A673 (cell line): ENCODE measurements around the gene PPP4R2. TPM values are rescaled to one million over a fixed set of nuclear protein-coding genes. Genes with fewer than 3 reads are reported as not detected.

Experiments used
- Bru-seq: library from RNA; stranded (reverse); fragments of 400-500 nt; gene quantifications from one replicate; lab custom pipeline; 2021; lab: Mats Ljungman, UMichigan
- BruChase-seq, 2 experiments: library from RNA; stranded (reverse); fragments of 400-500 nt; gene quantifications; one replicate each; lab custom pipeline; 2021; lab: Mats Ljungman, UMichigan
- BruUV-seq: library from RNA; stranded (reverse); fragments of 400-500 nt; replicated peaks from 2 replicates; lab custom pipeline; 2021; lab: Mats Ljungman, UMichigan
- CTCF ChIA-PET: fragments of 300-600 bp; sonication (Branson Sonifier 250); formaldehyde crosslinking; loops from one replicate; lab custom pipeline; 2022; ENCODE audit warnings: antibody characterized with exemption; lab: Charles Lee
- POLR2A ChIA-PET: fragments of 300-600 bp; sonication (Branson Sonifier 250); formaldehyde crosslinking; loops from one replicate; lab custom pipeline; 2022; ENCODE audit warnings: antibody characterized with exemption; ENCODE audit not compliant: low non-redundant PET; lab: Charles Lee
- DNase-seq: peaks from one replicate; pipeline ENCODE4 v3.0.0-alpha.2; 2015; ENCODE audit warnings: low spot score
- H3K27ac ChIP-seq: fragments of 200-600 bp; sonication (generic); 2 replicates; pipeline ENCODE4 v1.5.1; 2016; ENCODE audit warnings: mixed run types, low read depth, mild to moderate bottlenecking, mixed read lengths, antibody characterized with exemption, low read length; ENCODE audit not compliant: poor library complexity, severe bottlenecking
- H3K27me3 ChIP-seq: fragments of 200-600 bp; sonication (generic); replicated peaks from 2 replicates; pipeline ENCODE4 v1.6.1; 2017; ENCODE audit warnings: mixed run types, low read depth, mild to moderate bottlenecking, mixed read lengths, antibody characterized with exemption, low read length; ENCODE audit not compliant: insufficient read depth, poor library complexity
- H3K36me3 ChIP-seq: fragments of 200-600 bp; sonication (generic); 2 replicates; pipeline ENCODE4 v1.6.1; 2016; ENCODE audit warnings: mixed run types, mild to moderate bottlenecking, mixed read lengths, antibody characterized with exemption, low read length; ENCODE audit not compliant: insufficient read depth, poor library complexity, severe bottlenecking
- H3K4me1 ChIP-seq: fragments of 200-600 bp; sonication (generic); 2 replicates; pipeline ENCODE4 v1.6.1; 2017; ENCODE audit warnings: mixed run types, mild to moderate bottlenecking, mixed read lengths, antibody characterized with exemption, low read length; ENCODE audit not compliant: insufficient read depth, poor library complexity, severe bottlenecking
- H3K4me3 ChIP-seq: fragments of 200-600 bp; sonication (generic); 2 replicates; pipeline ENCODE4 v1.5.1; 2016; ENCODE audit warnings: low read depth, mixed run types, mild to moderate bottlenecking, mixed read lengths, low read length; ENCODE audit not compliant: poor library complexity, severe bottlenecking
- H3K9me3 ChIP-seq: fragments of 200-600 bp; sonication (generic); 2 replicates; pipeline ENCODE4 v1.6.1; 2016; ENCODE audit warnings: mixed run types, low read depth, mild to moderate bottlenecking, mixed read lengths, antibody characterized with exemption, low read length; ENCODE audit not compliant: poor library complexity, severe bottlenecking
- CTCF ChIP-seq: fragments of 300-800, 200-600 bp; sonication (generic); conservative IDR thresholded peaks from 2 replicates; pipeline ENCODE4 v1.5.1; 2017; ENCODE audit warnings: low read depth, mild to moderate bottlenecking, antibody characterized with exemption, low read length, moderate library complexity, mixed read lengths
- EZH2 ChIP-seq: fragments of 200-600 bp; sonication (generic); IDR thresholded peaks from 2 replicates; pipeline ENCODE4 v1.6.1; 2017; ENCODE audit warnings: borderline replicate concordance, low read depth, mild to moderate bottlenecking, mixed read lengths, antibody characterized with exemption, low read length; ENCODE audit not compliant: poor library complexity, severe bottlenecking
- intact Hi-C: fragments of 100-400 bp; cut with micrococcal nuclease; formaldehyde crosslinking; loops from one replicate; pipeline ENCODE4 v1.10.0; 2022; ENCODE audit not compliant: unreplicated experiment
- long read RNA-seq: library from polyadenylated mRNA; stranded (forward); transcript quantifications from one replicate; pipeline ENCODE4 v2.0.0, GENCODE V29; 2022
- total RNA-seq: library from RNA; stranded (reverse); gene quantifications from 2 replicates; pipeline ENCODE4 v1.2.3, GENCODE V29; 2021

The PPP4R2 gene, protein sequence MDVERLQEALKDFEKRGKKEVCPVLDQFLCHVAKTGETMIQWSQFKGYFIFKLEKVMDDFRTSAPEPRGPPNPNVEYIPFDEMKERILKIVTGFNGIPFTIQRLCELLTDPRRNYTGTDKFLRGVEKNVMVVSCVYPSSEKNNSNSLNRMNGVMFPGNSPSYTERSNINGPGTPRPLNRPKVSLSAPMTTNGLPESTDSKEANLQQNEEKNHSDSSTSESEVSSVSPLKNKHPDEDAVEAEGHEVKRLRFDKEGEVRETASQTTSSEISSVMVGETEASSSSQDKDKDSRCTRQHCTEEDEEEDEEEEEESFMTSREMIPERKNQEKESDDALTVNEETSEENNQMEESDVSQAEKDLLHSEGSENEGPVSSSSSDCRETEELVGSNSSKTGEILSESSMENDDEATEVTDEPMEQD
- total RNA-seq (41.4 and 51.0 TPM in 2 replicates), Bru-seq, nascent RNA (percentile 89 among the genes with signal in this experiment), BruChase-seq, experiment 1, labeled RNA remaining after a 2-hour chase (percentile 88 among the genes with signal in this experiment), BruChase-seq, experiment 2, labeled RNA remaining after a 6-hour chase (percentile 82 among the genes with signal in this experiment)
- long read RNA-seq, full-length matches to known transcripts: 61 of 76 reads
- long read RNA-seq, partial matches to known transcripts: 8 of 76 reads
- long read RNA-seq, other reads (novel, unspliced or antisense): 7 of 76 reads

DNA sequence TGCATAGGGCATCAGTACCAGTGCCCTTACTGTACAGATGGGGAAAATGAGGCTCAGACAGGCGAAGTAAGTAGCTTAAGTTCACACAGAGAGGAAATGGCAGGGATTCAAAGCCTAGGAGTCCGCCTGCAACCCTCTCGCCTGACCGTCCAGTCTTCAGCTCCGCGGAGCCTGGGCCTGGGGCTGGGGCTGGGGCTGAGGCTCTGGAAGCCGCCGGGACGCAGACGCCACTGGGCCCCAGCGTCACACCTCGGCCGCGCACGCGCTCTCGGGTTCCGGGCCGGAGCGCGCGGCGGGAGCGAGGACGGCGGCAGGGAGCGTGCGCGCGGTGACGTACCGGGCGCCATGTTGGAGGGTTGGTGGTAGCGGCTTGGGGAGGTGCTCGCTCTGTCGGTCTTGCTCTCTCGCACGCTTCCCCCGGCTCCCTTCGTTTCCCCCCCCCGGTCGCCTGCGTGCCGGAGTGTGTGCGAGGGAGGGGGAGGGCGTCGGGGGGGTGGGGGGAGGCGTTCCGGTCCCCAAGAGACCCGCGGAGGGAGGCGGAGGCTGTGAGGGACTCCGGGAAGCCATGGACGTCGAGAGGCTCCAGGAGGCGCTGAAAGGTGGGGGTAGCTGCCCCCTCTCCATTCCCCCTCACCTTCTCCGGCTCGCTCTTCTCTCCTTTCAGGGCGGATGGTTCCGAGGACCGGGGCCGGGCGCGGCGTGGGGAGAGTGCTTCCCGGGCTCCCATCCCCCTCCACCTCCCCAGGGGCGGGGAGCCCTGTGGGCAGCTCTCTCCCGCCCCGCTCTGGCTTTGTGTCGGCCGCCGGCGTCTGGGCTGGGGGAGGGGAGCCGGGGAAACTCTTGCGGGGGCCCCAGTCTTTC lies at the start of gene PPP4R2:
Gene PPP4R2 (plus strand): TSS at position 339 of the 861 bp plus-strand sequence. CDS start 227 bp downstream, at position 566.
- no peaks in the 10 kb centered on the region for H3K27me3 ChIP-seq
- ChIA-PET CTCF (interaction anchor here (0.5 to 0.7 kb wide), 2 partner anchors 18 to 48 kb away, joined by 4 read pairs; no protein-coding TSS in a partner anchor), POLR2A (no interaction called here)
- H3K36me3 ChIP-seq: peaks cover 18% of the 10 kb centered on the region
- peaks cover 17% of the 10 kb centered on the region for H3K4me1 ChIP-seq
- peak; percentile 86 for DNase-seq
- intact Hi-C loops: loop anchor here (5.0 kb wide), 1 partner anchor 51 kb away; no protein-coding TSS in a partner anchor
- peak within 1 kb of the TSS; percentile 83 for H3K27ac ChIP-seq
- TF ChIP-seq EZH2 (no peak), CTCF (no peak)
- no TSS peak for BruUV-seq
- H3K9me3 ChIP-seq: no peaks in the 10 kb centered on the region
- peak within 1 kb of the TSS; percentile 76 for H3K4me3 ChIP-seq

DNA sequence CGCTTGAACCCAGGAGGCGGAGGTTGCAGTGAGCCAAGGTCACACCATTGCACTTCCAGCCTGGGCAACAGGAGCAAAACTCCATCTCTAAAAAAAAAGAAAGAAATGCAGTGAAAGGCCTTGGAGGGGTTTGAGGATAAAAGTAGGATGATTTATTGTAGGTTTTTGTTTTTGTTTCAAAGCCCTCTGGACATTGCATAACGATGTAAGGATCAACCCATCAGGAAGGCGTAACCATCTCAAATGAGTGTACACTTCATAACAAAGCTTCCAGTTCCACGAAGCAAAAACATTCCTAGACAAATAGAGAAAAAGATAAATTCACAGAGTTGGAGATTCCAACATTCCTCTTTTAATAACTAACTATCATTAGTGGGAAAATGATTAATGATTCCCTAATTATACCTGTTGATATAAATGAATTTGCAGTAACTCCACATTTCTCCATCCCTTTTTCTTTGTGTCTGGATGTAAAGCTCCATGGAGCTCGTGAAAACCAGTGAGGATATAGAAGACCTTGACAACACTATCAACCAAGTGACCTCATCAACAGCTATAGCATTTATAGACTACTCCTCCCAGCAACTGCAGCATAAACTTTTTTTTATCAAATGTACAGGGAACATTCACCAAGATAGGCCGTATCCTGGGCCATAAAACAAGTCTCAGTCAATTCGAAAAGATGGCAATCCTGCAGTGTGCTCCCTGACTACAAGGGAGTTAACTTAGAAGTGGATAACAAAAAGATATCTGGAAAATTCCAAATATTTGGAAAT lies 48.7 kb upstream of the PPP4R2 start:
- Histone ChIP-seq H3K27me3 (no peaks in the 10 kb centered on the region), H3K27ac (no peak overlapping the region), H3K4me3 (no peak overlapping the region), H3K9me3 (no peaks in the 10 kb centered on the region), H3K4me1 (no peaks in the 10 kb centered on the region), H3K36me3 (no peaks in the 10 kb centered on the region)
- BruUV-seq: no TSS peak
- no peak for DNase-seq
- TF ChIP-seq EZH2: no peak
- intact Hi-C loops: no loop called here
- POLR2A ChIA-PET: no interaction called here
- CTCF ChIA-PET: no interaction called here

DNA sequence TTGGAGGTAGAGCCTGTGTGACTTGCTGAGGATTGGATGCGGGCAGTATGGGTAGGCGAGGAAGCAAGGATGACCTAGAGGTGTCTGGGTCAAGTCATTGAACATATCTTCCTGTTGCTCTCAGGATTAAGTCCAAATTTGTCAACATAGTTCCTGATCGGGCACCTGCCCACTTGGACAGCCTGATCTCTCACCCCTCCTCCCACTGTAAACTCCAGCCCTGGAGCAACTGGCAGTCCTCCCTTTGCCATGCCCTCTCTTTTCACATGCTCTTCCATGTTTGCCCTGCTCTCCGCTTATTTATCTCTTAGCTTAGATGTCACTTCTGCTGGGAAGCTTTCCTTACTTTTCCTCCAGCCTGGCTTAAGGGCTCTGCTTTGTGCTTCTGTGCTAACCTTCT lies 47.6 kb upstream of the PPP4R2 start:
- H3K9me3 ChIP-seq: no peaks in the 10 kb centered on the region
- no peaks in the 10 kb centered on the region for H3K36me3 ChIP-seq
- no peak for DNase-seq
- intact Hi-C loops: no loop called here
- TF ChIP-seq CTCF (no peak), EZH2 (no peak)
- POLR2A ChIA-PET: no interaction called here
- H3K27me3 ChIP-seq: no peaks in the 10 kb centered on the region
- H3K4me3 ChIP-seq: no peak overlapping the region
- BruUV-seq: no TSS peak
- CTCF ChIA-PET: interaction anchor here (0.7 kb wide), 1 partner anchor 48 kb away, joined by 4 read pairs; no protein-coding TSS in a partner anchor
- no peak overlapping the region for H3K27ac ChIP-seq
- no peaks in the 10 kb centered on the region for H3K4me1 ChIP-seq
